HK-2 (cell line): ENCODE results near the gene FAM114A1.
"Not testable (repeated sequence)": the region's sequence is repeated elsewhere in the genome, so short reads cannot be mapped to it uniquely, and the experiment has no call there.

ENCODE experiments used
- DNase-seq: peaks from one replicate; pipeline ENCODE4 v3.0.0-alpha.2; 2018; ENCODE audit not compliant: unreplicated experiment

The FAM114A1 gene

GRCh38 chr4:38935391-38936073 is 67.9 kb downstream of the FAM114A1 start:
- DNase-seq, result no peak

- no peak for DNase-seq
These were observed 71.6 kb downstream of the FAM114A1 start for GRCh38 chr4:38939165-38939564.

- no peak for DNase-seq
These were observed 72.9 kb downstream of the FAM114A1 start for GRCh38 chr4:38940476-38940875.

GRCh38 chr4:38941906-38942305 is 74.3 kb downstream of the FAM114A1 start:
- not testable (repeated sequence) for DNase-seq

- no peak for DNase-seq
These were observed 75.7 kb downstream of the FAM114A1 start for GRCh38 chr4:38943343-38943742.

GRCh38 chr4:38944440-38944839 is 76.8 kb downstream of the FAM114A1 start:
- DNase-seq, result no peak

GRCh38 chr4:38946919-38947318 is 79.3 kb downstream of the FAM114A1 start:
- no peak for DNase-seq

- DNase-seq, result peak; percentile 25
These were observed 80.9 kb downstream of the FAM114A1 start for GRCh38 chr4:38948551-38948950.

GRCh38 chr4:38949411-38950051 is 81.9 kb downstream of the FAM114A1 start:
- DNase-seq, result peak; percentile 22

GRCh38 chr4:38950159-38950558 is 82.6 kb downstream of the FAM114A1 start:
- no peak for DNase-seq

GRCh38 chr4:38950734-38951133 is 83.1 kb downstream of the FAM114A1 start:
- no peak for DNase-seq

- no peak for DNase-seq
These were observed 84.0 kb downstream of the FAM114A1 start for GRCh38 chr4:38951598-38951997.

- DNase-seq, result no peak
These were observed 84.4 kb downstream of the FAM114A1 start for GRCh38 chr4:38952017-38952416.

GRCh38 chr4:38954727-38955126 is 87.1 kb downstream of the FAM114A1 start:
- no peak for DNase-seq

GRCh38 chr4:38955957-38956356 is 88.4 kb downstream of the FAM114A1 start:
- no peak for DNase-seq

- DNase-seq, result no peak
These were observed 89.7 kb downstream of the FAM114A1 start for GRCh38 chr4:38957261-38957815.

GRCh38 chr4:38957893-38958292 is 90.3 kb downstream of the FAM114A1 start:
- DNase-seq, result no peak

GRCh38 chr4:38958453-38959190 is 91.0 kb downstream of the FAM114A1 start:
- DNase-seq, result no peak

GRCh38 chr4:38959248-38959647 is 91.6 kb downstream of the FAM114A1 start:
- DNase-seq, result not testable (repeated sequence)

GRCh38 chr4:38964942-38965775 is 97.6 kb downstream of the FAM114A1 start:
- no peak for DNase-seq

GRCh38 chr4:38965866-38966265 is 98.3 kb downstream of the FAM114A1 start:
- DNase-seq, result no peak
